Thyroid gland (tissue), 4 donors: ENCODE results near the gene BIK. TPM values are rescaled to one million over a fixed set of nuclear protein-coding genes. Genes with fewer than 3 reads are reported as not detected.
A peak's percentile ranks its signal among the peaks of the same experiment; 100 is the strongest.
"Not testable (repeated sequence)": the region's sequence is repeated elsewhere in the genome, so short reads cannot be mapped to it uniquely, and the experiment has no call there.

Experiments used
- DNase-seq, 2 donors: peaks; one replicate each; pipeline ENCODE4 v3.0.0-alpha.2; 2019
- H3K27ac ChIP-seq, 3 donors: fragments of 200-600 bp; sonication (generic); 1 replicate in 2 of 3; 2 replicates in 1 of 3; pipeline ENCODE4 v1.5.1; 2016 to 2019; ENCODE audit warnings: mild to moderate bottlenecking in 1 of 3, moderate library complexity in 1 of 3
- H3K27me3 ChIP-seq: fragments of 200-600 bp; sonication (generic); one replicate; pipeline ENCODE4 v1.5.1; 2019
- H3K36me3 ChIP-seq, 2 donors: fragments of 200-600 bp; sonication (generic); one replicate each; pipeline ENCODE4 v1.5.1; 2016 to 2019
- H3K4me1 ChIP-seq, 2 donors: fragments of 200-600 bp; sonication (generic); one replicate each; pipeline ENCODE4 v1.5.1; 2017 to 2019
- H3K4me3 ChIP-seq, 3 donors: fragments of 200-600 bp; sonication (generic); replicated peaks in 1 of 3; 1 replicate in 2 of 3; 2 replicates in 1 of 3; pipeline ENCODE4 v1.5.1; 2016; ENCODE audit warnings: mild to moderate bottlenecking in 1 of 3
- H3K9me3 ChIP-seq: fragments of 200-600 bp; sonication (generic); one replicate; pipeline ENCODE4 v1.5.1; 2017
- CTCF ChIP-seq, 6 experiments: fragments of 200-600 bp in 3 of 6; fragments of 450-650 bp in 3 of 6; sonication (generic) in 3 of 6; IDR thresholded peaks; one replicate each; pipeline ENCODE4 v1.5.1; 2016 to 2019; ENCODE audit warnings: antibody characterized with exemption in 6 of 6, mild to moderate bottlenecking in 2 of 6, inconsistent platforms in 1 of 6, moderate library complexity in 1 of 6
- POLR2A ChIP-seq, 2 donors: fragments of 450-650 bp; IDR thresholded peaks; one replicate each; pipeline ENCODE4 v1.6.1; 2017; ENCODE audit warnings: antibody characterized with exemption in 2 of 2, mild to moderate bottlenecking in 2 of 2, moderate library complexity in 1 of 2
- WGBS, 2 donors: methylation state at CpG; one replicate each; pipeline ENCODE4 v1.1.5; 2017; 5-methylcytosine and 5-hydroxymethylcytosine counted together
- intact Hi-C: fragments of 100-400 bp; cut with DNase I; formaldehyde crosslinking; loops from one replicate; pipeline ENCODE4 v1.15.1; 2023
- total RNA-seq, 4 donors: library from RNA; depleted of rRNA; stranded (reverse); fragments of >200 nt; gene quantifications; one replicate each; pipeline ENCODE4 v1.2.3, GENCODE V29; 2016

Gene BIK
- total RNA-seq, 4 donors from 2014 or later, result 4.1 to 12.1 (median 5.7) TPM

GRCh38 chr22:43135565-43135964 is 25.0 kb downstream of the BIK start:
- H3K9me3 ChIP-seq, result no peaks in the 10 kb centered on the region
- no peaks in the 10 kb centered on the region for H3K4me1 ChIP-seq
- TF ChIP-seq CTCF (IDR thresholded peaks at IDR 0.05), result no peak
- TF ChIP-seq POLR2A (IDR thresholded peaks at IDR 0.05), result no peak
- H3K27me3 ChIP-seq, result no peaks in the 10 kb centered on the region
- H3K27ac ChIP-seq, result no peak overlapping the region
- peak; percentile 33 to 66 for DNase-seq
- H3K36me3 ChIP-seq, result peaks cover 27 to 41% of the 10 kb centered on the region in 2 donors
- WGBS, 2 donors, result 55 to 86% methylated on average over 5 of the region's 5 CpGs
- intact Hi-C loops, result no loop called here
- no peak overlapping the region for H3K4me3 ChIP-seq

DNA sequence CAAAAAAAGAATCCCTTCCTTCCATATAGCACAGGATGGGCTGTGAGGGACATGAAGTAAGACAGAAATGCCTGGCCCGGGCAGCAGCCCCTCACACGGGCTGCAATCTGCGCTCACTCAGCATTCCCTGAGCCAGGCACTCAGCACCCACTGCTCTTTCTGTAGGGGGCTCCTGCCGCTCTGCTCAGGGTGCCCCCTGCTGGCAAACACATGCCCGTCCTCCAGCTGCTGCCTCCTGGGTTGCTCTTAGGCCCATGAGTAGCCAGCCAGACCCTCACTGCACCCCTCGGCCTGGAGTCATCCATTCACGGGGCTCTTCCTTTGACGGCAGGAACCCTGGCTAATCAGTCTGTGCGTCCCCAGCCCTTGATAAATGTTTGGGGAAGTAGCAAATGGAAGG is 25.7 kb downstream of the BIK start:
- Histone ChIP-seq H3K4me1 (peaks cover 0 to under 1% of the 10 kb centered on the region in 2 donors), H3K36me3 (peaks cover 27 to 42% of the 10 kb centered on the region in 2 donors), H3K4me3 (no peak overlapping the region), H3K27me3 (no peaks in the 10 kb centered on the region), H3K27ac (peak overlapping the region in 1 of 3 donors; percentile 21), H3K9me3 (no peaks in the 10 kb centered on the region)
- 62 to 77% methylated on average over 8 to 9 of the region's 9 CpGs for WGBS, 2 donors
- intact Hi-C loops, result no loop called here
- peak; percentile 27 to 32 for DNase-seq
- TF ChIP-seq CTCF (IDR thresholded peaks at IDR 0.05) (peak in 3 of 6 experiments; percentile 33 to 45 (median 42)), POLR2A (IDR thresholded peaks at IDR 0.05) (no peak)

GRCh38 chr22:43136801-43137200 is 26.3 kb downstream of the BIK start:
- Histone ChIP-seq H3K9me3 (no peaks in the 10 kb centered on the region), H3K27ac (peak overlapping the region in 2 of 3 donors; percentile 17 to 21), H3K4me3 (no peak overlapping the region), H3K36me3 (peaks cover 27 to 42% of the 10 kb centered on the region in 2 donors), H3K4me1 (peaks cover 4 to 5% of the 10 kb centered on the region in 2 donors), H3K27me3 (no peaks in the 10 kb centered on the region)
- no peak for DNase-seq
- TF ChIP-seq POLR2A (IDR thresholded peaks at IDR 0.05), result no peak
- TF ChIP-seq CTCF (IDR thresholded peaks at IDR 0.05), result no peak
- 67 to 75% methylated on average over 7 to 10 of the region's 10 CpGs for WGBS, 2 donors
- intact Hi-C loops, result no loop called here

GRCh38 chr22:43142880-43143562 is 32.5 kb downstream of the BIK start, which contains the start of gene MCAT:
TSS of gene MCAT (minus strand) at chr22:43143398. CDS start at chr22:43143348, 50 bp downstream.
- intact Hi-C loops, result no loop called here
- DNase-seq, result peak; percentile 85
- Histone ChIP-seq H3K4me3 (peak within 1 kb of the TSS; percentile 93 to 96 (median 96)), H3K36me3 (peaks cover 6 to 7% of the 10 kb centered on the region in 2 donors), H3K27ac (peak within 1 kb of the TSS in 2 of 3 donors; percentile 35 to 61), H3K27me3 (no peaks in the 10 kb centered on the region), H3K4me1 (peaks cover 13 to 15% of the 10 kb centered on the region in 2 donors), H3K9me3 (no peaks in the 10 kb centered on the region)
- TF ChIP-seq POLR2A (IDR thresholded peaks at IDR 0.05) (peak in 1 of 2 donors; percentile 72), CTCF (IDR thresholded peaks at IDR 0.05) (peak in 1 of 6 experiments; percentile 15)
- 0 to 1% methylated on average over 6 to 29 of the region's 83 CpGs for WGBS, 2 donors

GRCh38 chr22:43144949-43145348 is 34.4 kb downstream of the BIK start:
- no peaks in the 10 kb centered on the region for H3K9me3 ChIP-seq
- peaks cover 3 to 7% of the 10 kb centered on the region in 2 donors for H3K36me3 ChIP-seq
- peak; percentile 46 to 50 for DNase-seq
- intact Hi-C loops, result no loop called here
- H3K27me3 ChIP-seq, result no peaks in the 10 kb centered on the region
- no peak overlapping the region for H3K27ac ChIP-seq
- TF ChIP-seq CTCF (IDR thresholded peaks at IDR 0.05), result no peak
- TF ChIP-seq POLR2A (IDR thresholded peaks at IDR 0.05), result no peak
- 46 to 49% methylated on average over 3 of the region's 3 CpGs for WGBS, 2 donors
- no peak overlapping the region for H3K4me3 ChIP-seq
- peaks cover 13 to 15% of the 10 kb centered on the region in 2 donors for H3K4me1 ChIP-seq

DNA sequence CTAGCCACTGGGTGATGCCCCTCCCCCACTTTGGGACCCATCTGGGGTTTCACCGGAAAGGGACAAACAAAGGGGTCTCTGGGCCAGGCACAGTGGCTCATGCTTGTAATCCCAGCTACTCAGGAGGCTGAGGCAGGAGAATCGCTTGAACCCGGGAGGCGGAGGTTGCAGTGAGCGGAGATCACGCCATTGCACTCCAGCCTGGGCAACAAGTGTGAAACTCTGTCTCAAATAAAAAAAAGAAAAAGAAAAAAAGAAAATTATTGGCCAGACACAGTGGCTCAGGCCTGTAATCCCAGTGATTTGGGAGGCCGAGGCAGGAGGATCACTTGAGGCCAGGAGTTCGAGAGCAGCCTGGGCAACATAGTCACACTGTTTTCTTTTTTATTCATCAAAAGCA is 34.8 kb downstream of the BIK start:
- H3K9me3 ChIP-seq, H3K27ac ChIP-seq, DNase-seq, H3K4me3 ChIP-seq, H3K27me3 ChIP-seq, intact Hi-C loops, H3K36me3 ChIP-seq: not testable (repeated sequence)
- WGBS, 2 donors, result 84 to 88% methylated on average over 8 of the region's 8 CpGs
- peaks cover 13 to 15% of the 10 kb centered on the region in 2 donors for H3K4me1 ChIP-seq

DNA sequence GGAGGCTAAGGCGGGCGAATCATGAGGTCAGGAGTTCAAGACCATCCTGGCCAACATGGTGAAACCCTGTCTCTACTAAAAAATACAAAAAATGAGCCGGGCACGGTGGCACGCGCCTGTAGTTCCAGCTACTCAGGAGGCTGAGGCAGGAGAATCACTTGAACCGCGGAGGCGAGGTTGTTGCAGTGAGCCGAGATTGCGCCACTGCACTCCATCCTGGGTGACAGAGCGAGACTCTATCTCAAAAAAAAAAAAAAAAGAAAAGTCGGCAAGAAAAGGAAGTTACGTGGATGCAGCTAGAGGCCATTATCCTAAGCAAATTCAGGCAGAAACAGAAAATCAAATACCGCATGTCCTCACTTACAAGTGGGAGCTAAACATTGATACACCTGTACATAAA is 35.8 kb downstream of the BIK start:
- 85 to 91% methylated on average over 15 of the region's 15 CpGs for WGBS, 2 donors
- H3K36me3 ChIP-seq, intact Hi-C loops, DNase-seq, H3K27ac ChIP-seq, H3K27me3 ChIP-seq, H3K4me3 ChIP-seq, H3K9me3 ChIP-seq: not testable (repeated sequence)
- H3K4me1 ChIP-seq, result peaks cover 15 to 21% of the 10 kb centered on the region in 2 donors
